ENCODE measurements around the gene TIMM22. TPM values are rescaled to one million over a fixed set of nuclear protein-coding genes. Genes with fewer than 3 reads are reported as not detected.

The TIMM22 gene
- total RNA-seq, 2 donors from 2014 or later: 13.6 to 14.6 TPM

Small RNA genes within 50 kb of the gene (microRNA-seq; reads per million reads assigned to microRNA genes)
- gene MIR3183 (ENCODE audit: borderline microRNAs expressed): not detected

Other genes starting within 250 kb of the TIMM22 start
- gene GEMIN4, start 244.9 kb upstream of the TIMM22 start, total RNA-seq: 10 to 100 TPM; 30.3 to 36.2 TPM
- 10 to 100 TPM; 81.6 to 95.1 TPM for gene GLOD4, start 214.8 kb upstream of the TIMM22 start, total RNA-seq
- gene MRM3, start 214.8 kb upstream of the TIMM22 start, total RNA-seq: 10 to 100 TPM; 14.0 to 18.7 TPM
- gene NXN, start 17.4 kb upstream of the TIMM22 start, total RNA-seq: 100 to 1,000 TPM; 124 to 201 TPM
- 10 to 100 TPM; 51.1 to 58.7 TPM for gene ABR, start 182.9 kb downstream of the TIMM22 start, total RNA-seq

All from endodermal cell (in vitro differentiated cells).